Effector memory CD4-positive, alpha-beta T cell (primary cell): Measurements from ENCODE around the gene TRERF1.

Source experiments
- DNase-seq, 3 donors: peaks; one replicate each; pipeline ENCODE4 v3.0.0-alpha.2; 2020
- H3K27ac ChIP-seq: 2 replicates; pipeline ENCODE4 v1.7.0; 2013; ENCODE audit warnings: mild to moderate bottlenecking, low read length, moderate library complexity; ENCODE audit not compliant: insufficient read depth, poor library complexity, severe bottlenecking
- H3K27me3 ChIP-seq: replicated peaks from 2 replicates; pipeline ENCODE4 v1.7.0; 2013; ENCODE audit warnings: mild to moderate bottlenecking, low read length; ENCODE audit not compliant: insufficient read depth, control insufficient read depth, poor library complexity, severe bottlenecking
- H3K36me3 ChIP-seq: 2 replicates; pipeline ENCODE4 v1.7.0; 2013; ENCODE audit warnings: mild to moderate bottlenecking, low read length, moderate library complexity; ENCODE audit not compliant: control insufficient read depth, insufficient read depth
- H3K4me1 ChIP-seq: 2 replicates; pipeline ENCODE4 v1.7.0; 2013; ENCODE audit warnings: low read length, mild to moderate bottlenecking; ENCODE audit not compliant: control insufficient read depth, insufficient read depth, poor library complexity, severe bottlenecking
- H3K4me3 ChIP-seq: 2 replicates; pipeline ENCODE4 v1.7.0; 2013; ENCODE audit warnings: low read length, low read depth, mild to moderate bottlenecking; ENCODE audit not compliant: insufficient read depth, poor library complexity, severe bottlenecking
- H3K9me3 ChIP-seq: 2 replicates; pipeline ENCODE4 v1.7.0; 2013; ENCODE audit warnings: mild to moderate bottlenecking, low read length, moderate library complexity; ENCODE audit not compliant: control insufficient read depth

The TRERF1 gene

GRCh38 chr6:42315259-42315990 lies 136.3 kb downstream of the TRERF1 start:
- Histone ChIP-seq H3K36me3 (no peaks in the 10 kb centered on the region), H3K27me3 (no peaks in the 10 kb centered on the region), H3K4me3 (no peak overlapping the region), H3K27ac (no peak overlapping the region), H3K4me1 (no peaks in the 10 kb centered on the region), H3K9me3 (no peaks in the 10 kb centered on the region)
- no peak for DNase-seq

DNA sequence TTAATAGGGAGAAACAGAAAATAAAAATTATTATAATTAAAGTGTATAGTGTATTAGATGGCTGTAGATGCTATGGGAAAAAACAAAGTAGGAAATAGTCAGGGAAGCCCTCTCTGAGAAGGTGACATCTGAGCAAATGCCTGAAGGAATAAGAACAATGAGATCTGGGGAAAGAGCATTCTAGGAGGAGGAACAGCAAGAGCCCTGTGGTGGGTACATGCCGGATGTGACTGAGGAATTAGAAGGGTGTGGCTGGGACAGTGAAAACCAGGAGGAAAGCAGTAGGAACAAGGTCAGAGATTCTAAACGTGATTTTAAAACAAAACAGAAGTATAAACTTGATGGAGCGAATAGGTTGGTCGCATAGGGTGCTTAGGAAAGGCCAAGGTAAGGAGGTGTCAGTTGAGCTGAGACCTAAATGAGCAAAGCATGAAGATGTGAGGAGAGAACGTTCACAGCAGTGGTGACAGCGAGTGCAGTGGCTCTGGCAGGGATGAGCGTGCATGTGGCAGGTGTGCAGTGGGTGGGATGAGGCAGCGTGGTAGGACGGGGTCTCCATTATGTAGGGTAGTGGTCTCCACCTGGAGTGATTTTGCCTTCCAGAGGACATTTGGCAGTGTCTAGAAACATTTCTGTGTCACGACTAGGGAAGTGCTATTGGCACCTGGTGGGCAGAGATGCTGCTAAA lies 137.0 kb downstream of the TRERF1 start:
- Histone ChIP-seq H3K36me3 (no peaks in the 10 kb centered on the region), H3K9me3 (no peaks in the 10 kb centered on the region), H3K27me3 (no peaks in the 10 kb centered on the region), H3K27ac (no peak overlapping the region), H3K4me1 (no peaks in the 10 kb centered on the region), H3K4me3 (no peak overlapping the region)
- DNase-seq = no peak

DNA sequence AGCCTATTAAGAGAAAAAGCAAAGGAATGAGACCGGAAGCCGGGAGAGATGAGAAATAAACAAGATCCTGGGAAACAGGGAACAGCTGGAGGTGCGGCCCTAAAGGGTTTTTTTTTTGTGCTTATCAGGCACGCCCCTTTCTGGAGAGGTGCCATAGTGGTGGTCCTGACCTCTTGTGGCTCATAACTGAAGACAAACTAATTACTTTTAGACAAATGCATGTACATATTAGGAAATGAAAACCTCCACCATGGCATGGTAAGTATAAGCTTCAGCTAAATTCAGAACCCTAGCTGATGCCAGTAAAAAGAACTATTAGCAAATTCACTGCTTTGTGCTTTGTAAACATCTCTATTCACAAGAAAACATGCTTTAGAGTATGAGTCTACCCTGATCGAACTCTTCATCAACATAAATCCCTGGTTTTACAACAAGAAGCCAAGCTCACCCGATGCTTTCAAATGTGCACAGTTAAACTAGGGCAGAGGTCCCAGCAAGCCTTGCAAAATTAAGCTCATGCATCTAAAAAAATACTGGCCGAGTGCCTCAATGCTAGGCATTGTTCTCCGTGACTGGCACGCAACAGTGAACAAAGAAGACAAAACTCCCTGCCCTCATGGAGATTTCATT lies 137.7 kb downstream of the TRERF1 start:
- Histone ChIP-seq H3K36me3 (no peaks in the 10 kb centered on the region), H3K27ac (no peak overlapping the region), H3K27me3 (no peaks in the 10 kb centered on the region), H3K9me3 (no peaks in the 10 kb centered on the region), H3K4me1 (no peaks in the 10 kb centered on the region), H3K4me3 (no peak overlapping the region)
- no peak for DNase-seq

DNA sequence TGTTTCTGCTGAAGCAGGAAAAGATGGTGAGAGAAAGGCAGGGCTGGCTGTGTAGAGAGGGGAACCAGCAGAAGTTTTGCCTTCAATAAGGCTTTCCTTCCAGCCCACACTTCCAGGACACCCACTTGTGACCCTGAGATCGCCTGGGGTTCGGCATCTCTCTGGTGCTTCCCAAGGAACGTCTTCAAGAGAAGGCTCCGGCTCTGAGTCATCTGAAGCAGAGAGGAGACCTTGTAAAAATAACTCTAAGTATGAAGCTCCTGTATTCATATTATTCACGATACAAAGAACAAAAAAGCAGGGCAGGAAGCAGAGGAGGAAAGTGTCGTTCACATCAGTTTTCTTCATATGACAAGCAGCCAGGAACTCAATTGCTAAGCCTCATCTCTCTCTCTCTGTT lies 138.7 kb downstream of the TRERF1 start:
- no peak overlapping the region for H3K4me3 ChIP-seq
- H3K4me1 ChIP-seq = no peaks in the 10 kb centered on the region
- H3K27me3 ChIP-seq = no peaks in the 10 kb centered on the region
- H3K27ac ChIP-seq = no peak overlapping the region
- no peak for DNase-seq
- no peaks in the 10 kb centered on the region for H3K36me3 ChIP-seq
- H3K9me3 ChIP-seq = no peaks in the 10 kb centered on the region

GRCh38 chr6:42307141-42307470 lies 144.6 kb downstream of the TRERF1 start:
- Histone ChIP-seq H3K27me3 (no peaks in the 10 kb centered on the region), H3K4me1 (no peaks in the 10 kb centered on the region), H3K4me3 (no peak overlapping the region), H3K36me3 (no peaks in the 10 kb centered on the region), H3K27ac (no peak overlapping the region), H3K9me3 (no peaks in the 10 kb centered on the region)
- DNase-seq = no peak

- Histone ChIP-seq H3K36me3 (no peaks in the 10 kb centered on the region), H3K9me3 (no peaks in the 10 kb centered on the region), H3K4me1 (no peaks in the 10 kb centered on the region), H3K4me3 (no peak overlapping the region), H3K27ac (no peak overlapping the region), H3K27me3 (no peaks in the 10 kb centered on the region)
- DNase-seq = no peak
These were observed 145.1 kb downstream of the TRERF1 start for GRCh38 chr6:42306439-42307140.

- H3K4me3 ChIP-seq = no peak overlapping the region
- H3K36me3 ChIP-seq = peaks cover 5% of the 10 kb centered on the region
- H3K27me3 ChIP-seq = no peaks in the 10 kb centered on the region
- no peaks in the 10 kb centered on the region for H3K9me3 ChIP-seq
- DNase-seq = no peak
- no peaks in the 10 kb centered on the region for H3K4me1 ChIP-seq
- H3K27ac ChIP-seq = no peak overlapping the region
These were observed 147.5 kb downstream of the TRERF1 start for GRCh38 chr6:42304053-42304712.

GRCh38 chr6:42302411-42302810 lies 149.3 kb downstream of the TRERF1 start:
- no peak for DNase-seq
- no peaks in the 10 kb centered on the region for H3K4me1 ChIP-seq
- H3K27ac ChIP-seq = no peak overlapping the region
- no peaks in the 10 kb centered on the region for H3K9me3 ChIP-seq
- H3K36me3 ChIP-seq = peaks cover 5% of the 10 kb centered on the region
- no peak overlapping the region for H3K4me3 ChIP-seq
- H3K27me3 ChIP-seq = no peaks in the 10 kb centered on the region

DNA sequence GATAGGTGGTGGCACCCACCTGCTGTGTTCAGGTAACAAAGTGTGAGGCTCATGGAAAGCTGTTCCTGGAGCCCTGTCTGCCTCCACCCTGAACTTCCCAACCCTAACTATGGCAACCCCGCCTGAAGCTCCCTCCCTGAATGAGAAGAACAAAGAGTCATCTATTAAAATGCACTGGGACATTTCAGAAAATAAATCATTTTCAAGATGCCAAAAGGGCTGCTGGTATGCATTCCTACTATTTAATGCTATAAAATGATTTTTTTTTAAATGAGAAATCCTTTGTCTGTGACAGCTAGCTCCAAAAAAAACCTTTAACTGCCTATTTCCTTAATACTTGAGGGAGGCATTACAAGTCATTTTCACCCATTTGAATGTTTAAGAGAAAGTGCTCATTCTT lies 149.7 kb downstream of the TRERF1 start:
- peaks cover 5% of the 10 kb centered on the region for H3K36me3 ChIP-seq
- H3K4me3 ChIP-seq = no peak overlapping the region
- H3K27ac ChIP-seq = no peak overlapping the region
- DNase-seq = no peak
- no peaks in the 10 kb centered on the region for H3K9me3 ChIP-seq
- no peaks in the 10 kb centered on the region for H3K27me3 ChIP-seq
- no peaks in the 10 kb centered on the region for H3K4me1 ChIP-seq
